HG02610 (cell line): ENCODE results near the gene PLPPR2.
"Not testable (repeated sequence)": the region's sequence is repeated elsewhere in the genome, so short reads cannot be mapped to it uniquely, and the experiment has no call there.

Source experiments
- ATAC-seq: cut with Tn5 transposase; IDR thresholded peaks from one replicate; pipeline ENCODE4 v1.9.1; 2021; ENCODE audit warnings: mild to moderate bottlenecking, moderate library complexity; ENCODE audit not compliant: unreplicated experiment

The PLPPR2 gene, protein sequence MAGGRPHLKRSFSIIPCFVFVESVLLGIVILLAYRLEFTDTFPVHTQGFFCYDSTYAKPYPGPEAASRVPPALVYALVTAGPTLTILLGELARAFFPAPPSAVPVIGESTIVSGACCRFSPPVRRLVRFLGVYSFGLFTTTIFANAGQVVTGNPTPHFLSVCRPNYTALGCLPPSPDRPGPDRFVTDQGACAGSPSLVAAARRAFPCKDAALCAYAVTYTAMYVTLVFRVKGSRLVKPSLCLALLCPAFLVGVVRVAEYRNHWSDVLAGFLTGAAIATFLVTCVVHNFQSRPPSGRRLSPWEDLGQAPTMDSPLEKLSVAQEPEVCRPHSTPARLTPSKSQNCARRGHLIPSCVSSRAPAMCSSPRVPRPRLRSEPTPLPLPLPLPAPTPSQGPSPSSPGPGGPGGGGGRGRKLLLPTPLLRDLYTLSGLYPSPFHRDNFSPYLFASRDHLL

DNA sequence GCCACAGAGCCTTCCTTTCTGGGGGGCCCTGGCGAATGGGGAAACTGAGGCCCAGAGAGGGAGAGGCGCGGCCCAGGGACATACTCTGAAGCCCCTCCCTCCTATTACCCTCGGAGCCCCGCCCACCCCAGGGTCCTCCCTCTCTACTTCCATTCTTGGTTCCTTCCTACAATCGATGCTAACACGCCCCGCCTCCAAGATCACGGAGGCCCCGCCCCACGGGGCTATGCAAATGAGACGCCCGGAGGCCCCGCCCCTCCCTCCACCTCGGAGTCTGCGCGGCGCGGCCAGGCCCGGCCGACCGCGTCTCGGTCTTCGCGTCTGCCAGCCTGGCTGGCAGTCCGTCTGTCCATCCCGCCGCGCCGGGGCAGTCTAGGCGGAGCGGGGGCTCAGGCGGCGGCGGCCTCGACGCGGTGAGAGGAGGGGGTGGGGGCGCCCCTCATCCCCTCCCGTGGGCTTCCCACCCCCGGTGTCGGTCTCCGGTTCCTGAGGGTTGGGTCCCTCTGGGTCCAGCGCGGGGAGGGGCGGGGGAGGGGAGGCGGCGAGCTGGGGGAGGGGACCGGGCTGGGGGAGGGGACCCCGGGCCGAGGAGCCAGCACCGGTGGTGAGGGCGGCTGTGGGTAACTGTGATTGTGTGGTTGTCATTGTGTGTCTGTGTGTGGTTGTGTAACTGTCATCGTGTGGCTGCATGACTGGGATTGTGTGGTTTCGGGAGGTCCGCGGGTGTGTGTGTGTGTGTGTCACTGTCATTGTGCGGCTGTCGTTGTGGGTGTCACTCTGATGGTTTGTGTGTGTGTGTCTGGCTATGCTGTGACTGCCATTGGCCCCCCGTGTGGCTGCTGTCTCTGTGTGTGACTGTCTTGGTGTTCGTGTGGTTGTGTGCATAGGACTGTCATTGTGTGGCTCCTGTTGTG, at the start of gene PLPPR2:
PLPPR2 (plus strand) TSS at position 273 of the 914 bp plus-strand sequence. CDS start 2,242 bp downstream, outside the sequence.
- ATAC-seq, result peak; percentile 55

DNA sequence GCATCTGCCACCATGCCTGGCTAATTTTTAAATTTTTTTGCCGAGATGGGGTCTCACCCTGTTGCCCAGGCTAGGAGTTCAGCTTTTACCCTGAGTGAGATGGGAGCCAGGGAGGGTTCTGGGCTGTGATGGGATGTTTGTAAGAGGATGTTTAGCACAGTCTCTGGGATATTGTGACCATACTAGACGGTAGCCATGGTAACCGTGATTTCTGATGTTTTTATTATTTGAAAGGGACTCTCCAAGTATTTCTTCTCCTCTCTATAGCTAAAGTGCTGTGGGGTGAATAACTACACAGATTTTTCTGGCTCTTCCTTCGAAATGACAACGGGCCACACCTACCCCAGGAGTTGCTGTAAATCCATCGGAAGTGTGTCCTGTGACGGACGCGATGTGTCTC, 48.9 kb upstream of the PLPPR2 start:
- no peak for ATAC-seq

GRCh38 chr19:11320278-11320995, 34.8 kb upstream of the PLPPR2 start:
- ATAC-seq, result not testable (repeated sequence)

- ATAC-seq, result no peak
Measured at GRCh38 chr19:11321191-11322126, 33.8 kb upstream of the PLPPR2 start.

DNA sequence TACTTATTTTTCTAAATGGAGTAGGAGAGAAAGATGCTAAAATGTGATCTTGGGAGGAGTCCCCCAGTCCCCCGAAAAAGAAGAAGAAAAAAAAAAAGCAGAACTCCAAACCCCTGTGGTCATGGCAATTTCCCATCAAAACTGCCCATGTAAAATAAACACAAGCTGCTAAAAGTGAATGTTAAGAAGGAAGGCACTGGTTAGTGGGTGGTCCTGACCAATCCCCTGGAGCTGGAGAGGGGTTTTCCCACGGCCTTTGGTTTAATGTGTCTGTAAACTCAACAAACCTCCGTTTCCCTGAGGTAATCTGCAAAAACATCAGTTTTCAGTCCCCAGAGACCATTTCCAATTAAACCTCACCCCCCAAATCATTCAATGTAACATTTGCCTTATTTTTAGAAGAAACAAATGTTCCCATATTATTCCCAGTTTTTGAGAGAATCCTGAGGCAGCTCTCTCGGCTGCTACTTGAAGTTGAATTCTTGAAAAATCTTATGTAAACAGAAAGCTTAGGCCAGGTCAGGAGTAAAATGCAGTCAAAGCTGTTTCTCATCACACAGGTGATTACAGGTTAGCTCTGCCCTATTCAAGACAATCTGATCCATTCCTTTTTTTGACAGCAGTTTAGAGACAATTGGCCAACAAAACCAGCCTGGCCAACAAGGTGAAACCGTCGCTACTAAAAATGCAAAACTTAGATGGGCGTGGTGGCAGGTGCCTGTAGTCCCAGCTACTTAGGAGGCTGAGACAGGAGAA, 32.8 kb upstream of the PLPPR2 start:
- ATAC-seq, result no peak

- no peak for ATAC-seq
Measured at GRCh38 chr19:11323601-11324078, 31.6 kb upstream of the PLPPR2 start.

DNA sequence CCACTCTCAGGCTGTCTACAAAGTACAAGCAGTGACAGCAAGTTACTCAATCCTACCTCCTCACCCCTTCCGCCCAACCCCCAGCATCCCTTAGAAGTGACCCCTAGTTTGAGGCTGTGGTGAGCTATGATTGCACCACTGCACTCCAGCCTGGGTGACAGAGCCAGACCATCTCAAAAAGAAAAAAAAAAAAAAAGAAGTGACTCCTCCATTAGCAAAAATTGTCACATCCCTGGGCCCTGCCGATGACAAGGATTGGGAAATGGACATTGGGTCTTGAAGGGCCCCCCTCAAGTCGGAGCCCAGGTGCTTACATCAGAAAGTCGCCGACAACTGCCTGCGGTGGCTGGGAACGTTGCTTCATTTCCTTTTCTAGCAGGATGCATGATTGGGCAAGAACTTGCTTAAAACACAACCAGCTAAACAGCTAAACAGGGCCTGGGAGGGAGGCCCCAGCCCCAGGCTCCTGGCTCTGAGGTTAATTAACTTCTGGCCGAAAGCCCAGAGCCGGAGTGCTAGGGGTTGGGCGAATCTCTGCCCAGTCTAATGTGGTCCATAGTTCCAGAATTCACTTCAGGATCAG, 31.1 kb upstream of the PLPPR2 start:
- ATAC-seq, result no peak

DNA sequence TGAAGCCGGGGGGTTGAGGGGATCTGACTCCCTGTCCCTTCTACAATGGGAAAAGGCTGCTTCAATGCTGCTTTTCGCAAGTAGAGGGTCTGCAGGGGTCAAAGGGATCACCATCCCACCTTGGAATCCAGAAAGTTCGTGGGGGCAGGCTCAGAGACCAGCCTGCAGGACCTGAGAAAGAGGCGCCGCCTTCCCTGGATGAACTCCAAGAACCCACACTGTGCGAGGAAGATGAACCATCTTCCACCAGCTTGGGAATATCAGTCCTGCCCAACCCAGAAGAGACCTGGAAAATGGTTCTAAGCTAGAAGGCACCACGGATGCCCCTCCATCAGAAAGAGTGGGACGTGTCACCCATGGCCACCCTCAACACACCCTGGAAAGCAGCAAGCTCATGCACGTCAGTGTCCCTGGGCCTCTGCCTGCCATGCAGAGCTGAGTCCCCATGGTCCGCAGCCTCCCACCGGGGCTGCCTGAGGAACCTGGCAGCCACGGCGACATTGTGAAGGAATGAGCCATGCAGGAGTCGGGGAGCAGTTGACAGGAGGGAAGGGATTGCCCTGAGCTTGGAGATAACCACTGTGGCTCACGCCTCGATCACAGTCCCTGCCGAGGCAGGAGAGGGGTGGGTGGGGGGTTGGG, 30.4 kb upstream of the PLPPR2 start:
- ATAC-seq, result no peak

DNA sequence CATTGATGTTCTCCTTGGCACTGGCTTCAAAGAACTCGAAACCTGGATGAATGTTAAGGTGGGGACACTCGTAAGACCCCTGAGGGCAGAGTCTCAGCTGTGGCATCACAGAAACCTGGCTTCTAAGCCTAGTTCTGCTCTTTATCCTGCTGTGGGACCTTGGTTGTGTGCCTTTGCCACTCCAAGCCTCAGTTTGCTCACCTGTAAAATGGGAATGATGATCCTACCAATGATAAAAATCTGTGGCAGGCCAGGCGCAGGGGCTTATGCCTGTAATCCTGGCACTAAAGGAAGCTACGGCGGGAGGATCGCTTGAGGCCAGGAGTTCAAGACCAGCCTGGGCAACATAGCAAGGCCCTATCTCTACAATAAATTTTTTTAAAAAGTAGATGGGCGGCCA, 29.7 kb upstream of the PLPPR2 start:
- no peak for ATAC-seq

DNA sequence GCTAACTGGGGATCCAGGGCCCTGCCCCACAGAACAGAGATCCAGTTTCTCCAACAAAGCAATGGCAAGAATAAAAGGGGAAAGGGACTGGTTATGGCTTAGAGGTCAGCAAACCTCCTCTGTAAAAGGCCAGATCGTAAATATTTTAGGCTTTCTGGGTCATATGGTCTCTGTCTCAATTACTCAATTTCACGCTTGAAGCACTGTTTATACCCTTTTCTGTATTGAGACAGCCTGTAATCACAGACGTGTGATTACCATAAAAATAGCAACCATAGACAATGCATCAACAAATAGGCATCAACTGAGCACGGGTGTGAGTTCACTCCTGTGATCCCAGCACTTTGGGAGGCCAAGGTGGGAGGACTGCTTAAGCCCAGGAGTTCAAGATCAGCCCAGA, 25.1 kb upstream of the PLPPR2 start:
- no peak for ATAC-seq

DNA sequence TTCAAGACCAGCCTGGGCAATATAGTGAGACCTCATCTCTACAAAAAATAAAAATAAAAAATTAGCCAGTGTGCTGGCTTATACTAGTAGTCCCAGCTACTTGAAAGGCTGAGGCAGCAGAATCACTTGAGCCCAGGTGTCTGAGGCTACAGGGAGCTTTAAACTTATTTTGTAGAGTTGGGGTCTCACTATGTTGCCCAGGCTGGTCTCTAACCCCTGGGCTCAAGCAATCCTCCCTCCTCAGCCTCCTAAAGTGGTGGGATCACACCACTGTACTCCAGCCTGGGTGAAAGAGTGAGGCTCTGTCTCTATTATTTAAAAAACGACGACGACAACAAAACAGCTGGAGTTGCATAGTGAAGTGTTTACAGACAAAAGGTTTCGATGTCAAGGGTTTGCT, 23.7 kb upstream of the PLPPR2 start:
- no peak for ATAC-seq

DNA sequence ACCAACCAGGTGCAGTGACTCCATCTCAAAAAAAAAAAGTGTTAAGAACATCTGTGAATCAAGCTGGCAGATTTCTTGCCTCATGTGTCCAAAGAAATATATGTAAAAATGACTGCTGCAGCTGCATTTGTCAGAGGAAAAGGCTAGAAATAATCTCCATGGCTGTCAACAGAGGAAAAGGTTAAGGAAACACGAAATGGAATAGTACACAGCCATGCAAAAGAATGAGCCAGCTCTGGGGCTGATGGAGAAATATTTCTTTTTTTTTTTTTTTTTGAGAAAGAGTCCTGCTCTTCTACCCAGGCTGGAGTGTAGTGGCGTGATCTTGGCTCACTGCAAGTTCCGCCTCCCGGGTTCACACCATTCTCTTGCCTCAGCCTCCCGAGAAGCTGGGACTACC, 22.4 kb upstream of the PLPPR2 start:
- no peak for ATAC-seq

- ATAC-seq, result not testable (repeated sequence)
Measured at GRCh38 chr19:11333838-11334237, 21.4 kb upstream of the PLPPR2 start.

- no peak for ATAC-seq
Measured at GRCh38 chr19:11335449-11336146, 19.6 kb upstream of the PLPPR2 start.

DNA sequence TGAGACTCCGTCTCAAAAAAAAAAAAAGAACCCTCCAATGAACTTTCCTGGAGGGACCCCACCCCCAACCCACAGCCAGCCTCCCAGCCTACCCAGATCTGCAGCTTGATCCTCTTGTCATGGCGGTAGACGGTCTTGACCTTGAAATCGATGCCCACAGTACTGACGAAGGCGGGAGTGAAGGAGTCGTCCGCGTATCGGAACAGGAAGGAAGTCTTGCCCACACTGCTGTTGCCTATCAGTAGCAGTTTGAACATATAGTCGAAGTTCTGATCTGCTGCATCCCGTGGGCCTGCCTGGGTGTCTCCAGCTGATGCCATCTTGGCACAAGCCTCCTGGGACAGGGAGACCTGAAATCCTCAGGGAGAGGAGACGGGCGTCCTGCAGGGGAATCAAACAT, 18.2 kb upstream of the PLPPR2 start:
- no peak for ATAC-seq

DNA sequence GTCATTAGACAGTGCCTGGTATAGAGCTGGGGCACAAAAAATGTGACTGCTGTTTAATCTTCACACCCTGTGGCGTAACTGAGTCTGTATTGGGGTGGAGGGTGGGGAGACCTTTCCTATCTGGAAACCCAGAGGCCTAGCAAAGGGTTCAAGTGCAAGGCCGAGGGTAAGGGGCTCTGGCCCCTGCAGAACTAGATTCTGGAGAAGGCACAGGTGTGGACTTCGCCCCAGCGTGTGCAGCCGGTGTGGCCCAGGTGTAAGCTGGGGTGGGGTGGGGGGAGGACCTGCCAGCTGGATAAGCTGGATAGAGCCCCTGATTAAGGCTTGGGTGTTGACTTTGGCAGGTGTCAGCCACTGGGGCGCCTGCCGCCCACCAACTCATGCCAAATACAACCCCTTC, 17.1 kb upstream of the PLPPR2 start:
- no peak for ATAC-seq

- no peak for ATAC-seq
Measured at GRCh38 chr19:11338569-11339253, 16.5 kb upstream of the PLPPR2 start.
